Measurements from ENCODE around the gene ERBB4. TPM values are rescaled to one million over a fixed set of nuclear protein-coding genes. Genes with fewer than 3 reads are reported as not detected.

The ERBB4 gene
- total RNA-seq, 2 donors from 2014 or later: 1.0 to 32.8 TPM

- H3K9me3 ChIP-seq: no peaks in the 10 kb centered on the region
- 71% methylated on average over 3 of the region's 3 CpGs for WGBS
- no peaks in the 10 kb centered on the region for H3K36me3 ChIP-seq
- H3K27ac ChIP-seq: no peak overlapping the region
- no peaks in the 10 kb centered on the region for H3K4me1 ChIP-seq (replicated peaks)
- no peak for DNase-seq (ENCODE audit: low spot score)
- TF ChIP-seq, protein P1, sequence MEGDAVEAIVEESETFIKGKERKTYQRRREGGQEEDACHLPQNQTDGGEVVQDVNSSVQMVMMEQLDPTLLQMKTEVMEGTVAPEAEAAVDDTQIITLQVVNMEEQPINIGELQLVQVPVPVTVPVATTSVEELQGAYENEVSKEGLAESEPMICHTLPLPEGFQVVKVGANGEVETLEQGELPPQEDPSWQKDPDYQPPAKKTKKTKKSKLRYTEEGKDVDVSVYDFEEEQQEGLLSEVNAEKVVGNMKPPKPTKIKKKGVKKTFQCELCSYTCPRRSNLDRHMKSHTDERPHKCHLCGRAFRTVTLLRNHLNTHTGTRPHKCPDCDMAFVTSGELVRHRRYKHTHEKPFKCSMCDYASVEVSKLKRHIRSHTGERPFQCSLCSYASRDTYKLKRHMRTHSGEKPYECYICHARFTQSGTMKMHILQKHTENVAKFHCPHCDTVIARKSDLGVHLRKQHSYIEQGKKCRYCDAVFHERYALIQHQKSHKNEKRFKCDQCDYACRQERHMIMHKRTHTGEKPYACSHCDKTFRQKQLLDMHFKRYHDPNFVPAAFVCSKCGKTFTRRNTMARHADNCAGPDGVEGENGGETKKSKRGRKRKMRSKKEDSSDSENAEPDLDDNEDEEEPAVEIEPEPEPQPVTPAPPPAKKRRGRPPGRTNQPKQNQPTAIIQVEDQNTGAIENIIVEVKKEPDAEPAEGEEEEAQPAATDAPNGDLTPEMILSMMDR (IDR thresholded peaks at IDR 0.05): no peak
- TF ChIP-seq POLR2AphosphoS5 (IDR thresholded peaks at IDR 0.05): no peak
- TF ChIP-seq POLR2A (IDR thresholded peaks at IDR 0.05): no peak
- intact Hi-C loops (cut with DNase I): no loop called here
- H3K4me3 ChIP-seq: no peak overlapping the region
- no peaks in the 10 kb centered on the region for H3K27me3 ChIP-seq (replicated peaks; ENCODE audit: insufficient read depth)
These were observed 865.3 kb downstream of the ERBB4 start for GRCh38 chr2:211673133-211673905.

DNA sequence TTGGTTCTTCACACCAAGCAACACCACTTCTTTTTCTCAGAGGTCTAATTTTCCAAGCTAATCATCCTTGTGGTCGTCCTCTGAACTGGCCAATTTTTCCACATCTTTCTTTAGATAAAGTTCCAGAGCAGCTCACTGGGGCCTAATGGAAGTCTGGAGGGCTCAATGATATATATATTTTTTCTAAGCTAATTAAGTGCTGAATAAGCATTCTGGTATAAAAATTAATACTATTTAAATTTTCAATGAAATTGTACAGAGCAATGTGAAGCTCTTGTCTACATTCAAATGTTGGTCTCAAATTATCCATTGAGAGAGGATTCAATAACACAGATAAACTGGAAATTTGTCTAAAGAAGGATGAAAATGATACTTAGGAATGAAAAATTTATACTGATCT, 866.6 kb downstream of the ERBB4 start:
- intact Hi-C loops (cut with DNase I): no loop called here
- WGBS: 63% methylated on average over 1 of the region's 1 CpG

GRCh38 chr2:211665299-211665698, 873.3 kb downstream of the ERBB4 start:
- DNase-seq (ENCODE audit: low spot score): no peak
- whole genome bisulfite sequencing: 74% methylated on average over 2 of the region's 2 CpGs
- intact Hi-C loops (cut with DNase I): no loop called here
- no peak overlapping the region for H3K27ac ChIP-seq
- H3K9me3 ChIP-seq: no peaks in the 10 kb centered on the region
- H3K27me3 ChIP-seq (replicated peaks; ENCODE audit: insufficient read depth): no peaks in the 10 kb centered on the region
- no peaks in the 10 kb centered on the region for H3K36me3 ChIP-seq
- H3K4me3 ChIP-seq: no peak overlapping the region
- TF ChIP-seq POLR2AphosphoS5 (IDR thresholded peaks at IDR 0.05): no peak
- TF ChIP-seq, protein P1 (IDR thresholded peaks at IDR 0.05): no peak
- no peaks in the 10 kb centered on the region for H3K4me1 ChIP-seq (replicated peaks)

More for the DNA sequence above, 866.6 kb downstream of the ERBB4 start:
- Histone ChIP-seq H3K36me3 (no peaks in the 10 kb centered on the region), H3K27me3 (replicated peaks; ENCODE audit: insufficient read depth) (no peaks in the 10 kb centered on the region), H3K4me1 (replicated peaks) (no peaks in the 10 kb centered on the region), H3K27ac (no peak overlapping the region), H3K4me3 (no peak overlapping the region), H3K9me3 (no peaks in the 10 kb centered on the region)
- no peak for DNase-seq (ENCODE audit: low spot score)
- TF ChIP-seq, protein P1 (IDR thresholded peaks at IDR 0.05): no peak
- TF ChIP-seq POLR2AphosphoS5 (IDR thresholded peaks at IDR 0.05) (no peak), POLR2A (IDR thresholded peaks at IDR 0.05) (no peak)

DNA sequence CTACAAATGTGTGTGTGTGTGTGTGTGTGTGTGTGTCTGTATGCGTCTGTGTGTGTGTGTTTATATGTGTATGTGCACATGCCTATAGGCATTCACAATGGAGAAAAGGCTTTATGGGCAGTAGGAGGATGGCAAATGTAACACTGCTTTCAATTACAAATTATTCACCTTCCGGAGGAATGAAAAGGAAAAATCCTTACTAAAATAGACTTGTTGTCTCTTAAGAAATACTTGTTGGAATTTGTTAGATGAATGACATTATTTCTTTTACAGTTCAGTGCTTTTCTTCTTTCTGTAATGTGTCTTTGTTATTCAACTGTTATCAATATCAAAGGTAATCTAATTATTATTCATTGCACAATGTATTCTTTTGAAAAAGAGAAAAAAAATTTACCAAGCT, 874.3 kb downstream of the ERBB4 start:
- no peak for DNase-seq (ENCODE audit: low spot score)
- WGBS: 73% methylated on average over 2 of the region's 2 CpGs
- intact Hi-C loops (cut with DNase I): no loop called here
- Histone ChIP-seq H3K4me1 (replicated peaks) (no peaks in the 10 kb centered on the region), H3K4me3 (no peak overlapping the region), H3K36me3 (no peaks in the 10 kb centered on the region), H3K27me3 (replicated peaks; ENCODE audit: insufficient read depth) (no peaks in the 10 kb centered on the region), H3K9me3 (no peaks in the 10 kb centered on the region), H3K27ac (no peak overlapping the region)
- TF ChIP-seq, protein P1 (IDR thresholded peaks at IDR 0.05): no peak

DNA sequence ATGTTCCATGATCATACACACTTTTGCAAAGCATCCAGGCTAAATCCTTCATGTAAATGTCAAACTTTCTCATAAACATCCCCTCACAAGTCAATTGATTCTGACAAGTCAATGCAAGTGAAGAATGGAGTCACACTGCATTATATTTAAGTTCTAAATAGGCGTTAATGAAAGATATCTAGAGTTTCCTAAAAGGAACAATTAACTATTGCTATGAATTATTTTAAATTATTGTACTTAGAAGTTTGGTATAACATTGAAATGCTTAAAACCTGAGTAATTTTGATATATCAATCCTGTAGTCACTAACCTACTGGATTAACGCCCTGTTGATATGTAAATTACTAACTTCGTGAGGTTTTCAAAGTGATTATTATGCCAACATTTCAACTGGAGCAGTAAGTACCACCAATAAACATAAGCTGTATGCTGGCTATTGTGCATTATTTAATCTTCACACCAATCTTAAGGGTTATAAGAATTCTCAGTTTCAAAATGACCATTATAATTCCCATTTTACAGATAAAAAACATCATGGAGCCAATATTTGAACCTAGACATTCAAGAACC, 884.3 kb downstream of the ERBB4 start:
- TF ChIP-seq, protein P1 (IDR thresholded peaks at IDR 0.05): no peak
- TF ChIP-seq POLR2AphosphoS5 (IDR thresholded peaks at IDR 0.05): no peak
- no peak for TF ChIP-seq POLR2A (IDR thresholded peaks at IDR 0.05)
- 89% methylated on average over 3 of the region's 3 CpGs for WGBS
- Histone ChIP-seq H3K27ac (no peak overlapping the region), H3K27me3 (replicated peaks; ENCODE audit: insufficient read depth) (no peaks in the 10 kb centered on the region), H3K4me1 (replicated peaks) (no peaks in the 10 kb centered on the region), H3K4me3 (no peak overlapping the region), H3K9me3 (no peaks in the 10 kb centered on the region), H3K36me3 (no peaks in the 10 kb centered on the region)
- intact Hi-C loops (cut with DNase I): no loop called here
- DNase-seq (ENCODE audit: low spot score): no peak

Measured in prostate gland (tissue), 2 donors.